A549 (cell line): ENCODE results near the gene VPS13D. TPM values are rescaled to one million over a fixed set of nuclear protein-coding genes. Genes with fewer than 3 reads are reported as not detected.

ENCODE experiments used
- ATAC-seq, 2 experiments: fragments of 200-7000 bp in 1 of 2; fragments of >200 bp in 1 of 2; cut with Nextera tagmentation in 1 of 2; cut with Tn5 transposase in 1 of 2; 3 replicates each; pipeline versions ENCODE4 v1.8.0 to v1.9.1; 2018 to 2020; ENCODE audit warnings: mild to moderate bottlenecking in 1 of 2, moderate library complexity in 1 of 2
- CTCF ChIA-PET: fragments of 300-600 bp; sonication (Branson Sonifier 250); formaldehyde crosslinking; extraction: SDS; loops from one replicate; lab custom pipeline; 2021; ENCODE audit warnings: antibody characterized with exemption, inconsistent platforms; lab: Yijun Ruan, JAX
- POLR2A ChIA-PET: fragments of 350-600 bp; formaldehyde crosslinking; extraction: SDS; loops from one replicate; lab custom pipeline; 2021; ENCODE audit warnings: antibody characterized with exemption, inconsistent platforms; lab: Yijun Ruan, JAX
- DNase-seq, 2 experiments: peaks; one replicate each; pipeline versions ENCODE4 v3.0.0 to v3.0.0-alpha.2; 2011 to 2016; ENCODE audit warnings: low read depth in 1 of 2, low spot score in 1 of 2
- FAIRE-seq: peaks from 2 replicates; lab custom pipeline; 2011; peaks lifted over from hg19 to GRCh38; lab: Jason Lieb, UNC
- H3K27ac ChIP-seq, 2 experiments: fragments of >200 bp; sonication (Bioruptor Twin); formaldehyde crosslinking; 3 replicates each; pipeline ENCODE4 v1.5.1; 2016 to 2017
- H3K4me1 ChIP-seq: fragments of >200 bp; sonication (Bioruptor Twin); formaldehyde crosslinking; 3 replicates; pipeline ENCODE4 v1.6.1; 2016
- H3K4me2 ChIP-seq: fragments of >200 bp; sonication (Bioruptor Twin); formaldehyde crosslinking; 3 replicates; pipeline ENCODE4 v1.6.1; 2016
- H3K4me3 ChIP-seq: fragments of >200 bp; sonication (Bioruptor Twin); formaldehyde crosslinking; 3 replicates; pipeline ENCODE4 v1.5.1; 2016
- H3K9me3 ChIP-seq: fragments of >200 bp; sonication (Bioruptor Twin); formaldehyde crosslinking; 3 replicates; pipeline ENCODE4 v1.6.1; 2016
- CBX2 ChIP-seq: fragments of 200-600 bp; sonication (generic); IDR thresholded peaks from 2 replicates; pipeline ENCODE4 v1.6.1; 2016; ENCODE audit warnings: low read depth, mild to moderate bottlenecking, borderline replicate concordance
- CEBPB ChIP-seq, 2 experiments: fragments of >200 bp in 1 of 2; sonication (Bioruptor Twin) in 1 of 2; formaldehyde crosslinking in 1 of 2; IDR thresholded peaks; 2 replicates each; pipeline ENCODE4 v1.6.1; 2012 to 2016
- EHF ChIP-seq: fragments of 250-450 bp; sonication (Bioruptor Pico); IDR thresholded peaks from 2 replicates; pipeline ENCODE4 v1.5.0; 2020; ENCODE audit warnings: mild to moderate bottlenecking
- EHMT2 ChIP-seq: fragments of 200-600 bp; sonication (generic); IDR thresholded peaks from 2 replicates; pipeline ENCODE4 v1.6.1; 2016; ENCODE audit warnings: antibody characterized with exemption, low read depth, mild to moderate bottlenecking, moderate library complexity
- FOSL2 ChIP-seq, 2 experiments: fragments of 450-650 bp in 1 of 2; fragments of >200 bp in 1 of 2; sonication (Bioruptor Twin) in 1 of 2; formaldehyde crosslinking; IDR thresholded peaks; 2 replicates each; pipeline versions ENCODE4 v1.5.0 to v1.6.1; 2016 to 2020; ENCODE audit warnings: mild to moderate bottlenecking in 1 of 2, moderate library complexity in 1 of 2
- FOXS1 ChIP-seq: fragments of 250-450 bp; sonication (Bioruptor Pico); IDR thresholded peaks from 2 replicates; pipeline ENCODE4 v1.5.0; 2020; ENCODE audit warnings: mild to moderate bottlenecking, moderate library complexity
- GATA3 ChIP-seq: IDR thresholded peaks from 2 replicates; pipeline ENCODE4 v1.6.1; 2012; ENCODE audit warnings: borderline replicate concordance
- HEYL ChIP-seq: fragments of 250-450 bp; sonication (Bioruptor Pico); IDR thresholded peaks from 2 replicates; pipeline ENCODE4 v1.8.0; 2021; ENCODE audit warnings: mild to moderate bottlenecking, moderate library complexity
- HOXA7 ChIP-seq: fragments of 250-450 bp; sonication (Bioruptor Pico); IDR thresholded peaks from 2 replicates; pipeline ENCODE4 v1.5.0; 2020; ENCODE audit warnings: mild to moderate bottlenecking, moderate library complexity
- HOXB13 ChIP-seq: fragments of 250-450 bp; sonication (Bioruptor Pico); IDR thresholded peaks from 2 replicates; pipeline ENCODE4 v1.5.0; 2020; ENCODE audit warnings: low read depth, mild to moderate bottlenecking, moderate library complexity
- JUNB ChIP-seq: fragments of >200 bp; sonication (Bioruptor Twin); formaldehyde crosslinking; IDR thresholded peaks from 2 replicates; pipeline ENCODE4 v1.6.1; 2016
- KDM1A ChIP-seq: fragments of 200-600 bp; sonication (generic); IDR thresholded peaks from 2 replicates; pipeline ENCODE4 v1.6.1; 2016; ENCODE audit warnings: low read depth, mild to moderate bottlenecking
- MAZ ChIP-seq: fragments of 150-350 bp; IDR thresholded peaks from 2 replicates; pipeline ENCODE4 v1.6.1; 2014; ENCODE audit warnings: antibody characterized with exemption, low read depth, low read length, borderline replicate concordance
- MYC ChIP-seq: IDR thresholded peaks from 2 replicates; pipeline ENCODE4 v1.6.1; 2012; ENCODE audit warnings: mild to moderate bottlenecking, inconsistent platforms, low read length, improper control_type of control experiment, borderline replicate concordance
- PHF8 ChIP-seq: fragments of 200-600 bp; sonication (generic); IDR thresholded peaks from 2 replicates; pipeline ENCODE4 v1.6.1; 2016; ENCODE audit warnings: low read depth, mild to moderate bottlenecking, antibody characterized with exemption, moderate library complexity, borderline replicate concordance
- POLR2A ChIP-seq: IDR thresholded peaks from 2 replicates; pipeline ENCODE4 v1.6.1; 2012; ENCODE audit warnings: mild to moderate bottlenecking, low read length
- POLR2AphosphoS2 ChIP-seq: conservative IDR thresholded peaks from 2 replicates; pipeline ENCODE4 v1.6.1; 2012; ENCODE audit warnings: low read length, improper control_type of control experiment, inconsistent platforms
- RCOR1 ChIP-seq: fragments of 150-350 bp; IDR thresholded peaks from 2 replicates; pipeline ENCODE4 v1.6.1; 2014; ENCODE audit warnings: antibody characterized with exemption, low read length, low read depth
- TFCP2L1 ChIP-seq: fragments of 250-450 bp; sonication (Bioruptor Pico); IDR thresholded peaks from 2 replicates; pipeline ENCODE4 v1.5.0; 2021; ENCODE audit warnings: mild to moderate bottlenecking
- TP53 ChIP-seq: fragments of 250-450 bp; sonication (Bioruptor Pico); IDR thresholded peaks from 2 replicates; pipeline ENCODE4 v1.5.0; 2021; ENCODE audit warnings: mild to moderate bottlenecking, moderate library complexity
- ZC3H11A ChIP-seq: fragments of 450-650 bp; IDR thresholded peaks from 2 replicates; pipeline ENCODE4 v1.6.1; 2014; ENCODE audit warnings: antibody characterized with exemption, mild to moderate bottlenecking
- ZNF302 ChIP-seq: fragments of 250-450 bp; sonication (Bioruptor Pico); IDR thresholded peaks from 2 replicates; pipeline ENCODE4 v1.9.0; 2021; ENCODE audit warnings: inconsistent platforms, mild to moderate bottlenecking, moderate library complexity
- WGBS: methylation state at CpG from one replicate; pipeline ENCODE4 v1.1.6; 2017; ENCODE audit errors: missing lambda C conversion rate; 5-methylcytosine and 5-hydroxymethylcytosine counted together
- polyA plus RNA-seq, 4 experiments: library from polyadenylated mRNA; depleted of rRNA in 3 of 4; stranded (reverse); fragments of >200 nt; fragmentation: RNase III in 1 of 4; extraction: RNeasy Plus Mini Kit Qiagen cat#74134 plus additional on column Dnase treatment in 1 of 4; gene quantifications; 2 replicates in 3 of 4; 3 replicates in 1 of 4; pipeline ENCODE4 v1.2.3, GENCODE V29; 2011 to 2017
- TF ChIP-seq, protein P1 (sequence below): fragments of 450-650 bp; IDR thresholded peaks from 2 replicates; pipeline ENCODE4 v1.6.1; 2014; ENCODE audit warnings: antibody characterized with exemption
- TF ChIP-seq, protein P2 (sequence below): fragments of 250-450 bp; sonication (Bioruptor Pico); IDR thresholded peaks from 2 replicates; pipeline ENCODE4 v1.5.0; 2020; ENCODE audit warnings: low read depth, mild to moderate bottlenecking, moderate library complexity
- TF ChIP-seq, protein P3 (sequence below): fragments of 250-450 bp; sonication (Bioruptor Pico); IDR thresholded peaks from 2 replicates; pipeline ENCODE4 v1.5.0; 2021; ENCODE audit warnings: mild to moderate bottlenecking, moderate library complexity, borderline replicate concordance
- TF ChIP-seq, protein P4 (sequence below): IDR thresholded peaks from 2 replicates; pipeline ENCODE4 v1.6.1; 2012

Gene VPS13D
- polyA plus RNA-seq, 2 of the 4 experiments (the other 2 are of a cell fraction): 5.4 to 15.9 TPM

DNA sequence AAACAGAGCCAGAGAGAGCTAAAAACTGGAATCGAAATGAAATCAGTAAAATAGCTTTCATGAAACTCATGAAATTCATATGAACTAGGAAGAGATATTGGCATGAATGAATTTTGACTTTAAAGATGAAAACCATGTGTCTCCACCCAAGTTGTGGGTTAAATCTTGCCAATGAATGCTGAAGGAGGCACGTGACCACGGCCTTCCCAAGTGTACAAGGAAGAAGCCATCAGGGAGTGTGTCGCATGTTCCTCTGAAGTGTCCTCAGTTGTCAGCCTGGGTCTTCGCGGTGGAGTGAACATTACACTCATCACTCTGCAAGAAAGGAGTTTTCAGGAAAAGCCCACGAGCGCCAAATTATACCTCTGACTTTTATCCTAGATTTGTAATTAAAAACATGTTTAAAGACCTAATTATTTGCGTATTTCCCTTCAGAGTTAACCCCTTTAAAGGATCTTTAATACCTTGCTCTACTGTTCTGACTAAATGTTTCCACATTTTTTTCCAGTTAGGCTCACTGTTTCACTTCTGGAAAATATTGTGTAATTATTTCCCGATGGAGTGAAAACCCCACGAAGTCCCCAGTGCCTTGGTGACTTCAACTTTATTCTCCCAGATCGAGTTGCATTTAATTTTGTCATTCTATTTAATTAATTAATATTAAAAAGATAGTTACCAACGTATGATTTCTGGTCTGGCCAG is 269.9 kb downstream of the VPS13D start:
- H3K4me1 ChIP-seq: no peaks in the 10 kb centered on the region
- CTCF ChIA-PET: interaction anchor here (1.0 kb wide), 1 partner anchor 11 kb away, joined by 3 read pairs; no protein-coding TSS in a partner anchor
- no peak for TF ChIP-seq POLR2A
- TF ChIP-seq RCOR1: no peak
- no peak for TF ChIP-seq FOXS1
- TF ChIP-seq ZC3H11A: no peak
- no peak for TF ChIP-seq KDM1A
- no peak for TF ChIP-seq EHMT2
- TF ChIP-seq TFCP2L1 (CRISPR knock-in tag): no peak
- TF ChIP-seq, protein P1, sequence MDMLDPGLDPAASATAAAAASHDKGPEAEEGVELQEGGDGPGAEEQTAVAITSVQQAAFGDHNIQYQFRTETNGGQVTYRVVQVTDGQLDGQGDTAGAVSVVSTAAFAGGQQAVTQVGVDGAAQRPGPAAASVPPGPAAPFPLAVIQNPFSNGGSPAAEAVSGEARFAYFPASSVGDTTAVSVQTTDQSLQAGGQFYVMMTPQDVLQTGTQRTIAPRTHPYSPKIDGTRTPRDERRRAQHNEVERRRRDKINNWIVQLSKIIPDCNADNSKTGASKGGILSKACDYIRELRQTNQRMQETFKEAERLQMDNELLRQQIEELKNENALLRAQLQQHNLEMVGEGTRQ: no peak
- TF ChIP-seq FOSL2 (IDR thresholded peaks at IDR 0.05): no peak
- TF ChIP-seq FOSL2 (CRISPR knock-in tag; IDR thresholded peaks at IDR 0.05): no peak
- no peak for TF ChIP-seq GATA3
- TF ChIP-seq JUNB: no peak
- TF ChIP-seq POLR2AphosphoS2: no peak
- TF ChIP-seq ZNF302: no peak
- TF ChIP-seq PHF8: no peak
- TF ChIP-seq MAZ: no peak
- DNase-seq (no peak), FAIRE-seq (no peak), ATAC-seq (no peak)
- 89% methylated on average over 13 of the region's 13 CpGs for WGBS
- no peak overlapping the region for H3K4me3 ChIP-seq
- H3K27ac ChIP-seq: no peak overlapping the region
- no peak overlapping the region for H3K4me2 ChIP-seq
- POLR2A ChIA-PET: no interaction called here
- H3K9me3 ChIP-seq: no peaks in the 10 kb centered on the region

DNA sequence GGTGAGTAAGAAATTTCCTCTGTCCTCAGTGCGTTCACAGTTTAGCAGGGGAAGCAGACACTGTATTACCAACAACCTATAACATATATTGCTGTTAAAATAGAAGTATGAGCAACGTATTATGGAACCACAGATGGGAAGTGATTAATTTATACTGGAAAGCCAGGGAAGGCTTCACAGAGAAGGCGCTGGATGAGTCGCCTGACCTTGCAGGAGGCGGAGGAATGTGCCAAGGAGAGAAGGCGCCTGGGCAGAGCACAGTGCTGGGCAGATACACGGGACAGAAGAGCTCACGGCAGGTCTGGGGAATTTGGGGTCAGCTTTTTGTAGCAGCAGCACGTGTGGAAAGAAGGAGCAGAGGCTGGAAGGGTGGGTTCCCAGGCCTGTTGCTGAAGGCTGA is 271.8 kb downstream of the VPS13D start:
- ChIA-PET POLR2A (no interaction called here), CTCF (interaction anchor here (0.6 to 1.0 kb wide), 2 partner anchors 13 to 16 kb away, joined by 3 to 4 read pairs; no protein-coding TSS in a partner anchor)
- no peak for ATAC-seq
- WGBS: 91% methylated on average over 9 of the region's 9 CpGs
- Histone ChIP-seq H3K4me3 (no peak overlapping the region), H3K27ac (peak overlapping the region in 1 of 2 experiments; percentile 40; a peak in 2 of 6 replicates), H3K4me1 (no peaks in the 10 kb centered on the region), H3K9me3 (no peaks in the 10 kb centered on the region), H3K4me2 (no peak overlapping the region)
- no peak for TF ChIP-seq HEYL (CRISPR knock-in tag)
- TF ChIP-seq, protein P2, sequence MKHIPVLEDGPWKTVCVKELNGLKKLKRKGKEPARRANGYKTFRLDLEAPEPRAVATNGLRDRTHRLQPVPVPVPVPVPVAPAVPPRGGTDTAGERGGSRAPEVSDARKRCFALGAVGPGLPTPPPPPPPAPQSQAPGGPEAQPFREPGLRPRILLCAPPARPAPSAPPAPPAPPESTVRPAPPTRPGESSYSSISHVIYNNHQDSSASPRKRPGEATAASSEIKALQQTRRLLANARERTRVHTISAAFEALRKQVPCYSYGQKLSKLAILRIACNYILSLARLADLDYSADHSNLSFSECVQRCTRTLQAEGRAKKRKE (CRISPR knock-in tag): no peak
- no peak for TF ChIP-seq HOXA7 (CRISPR knock-in tag)
- no peak for TF ChIP-seq HOXB13 (CRISPR knock-in tag)
- TF ChIP-seq, protein P3, sequence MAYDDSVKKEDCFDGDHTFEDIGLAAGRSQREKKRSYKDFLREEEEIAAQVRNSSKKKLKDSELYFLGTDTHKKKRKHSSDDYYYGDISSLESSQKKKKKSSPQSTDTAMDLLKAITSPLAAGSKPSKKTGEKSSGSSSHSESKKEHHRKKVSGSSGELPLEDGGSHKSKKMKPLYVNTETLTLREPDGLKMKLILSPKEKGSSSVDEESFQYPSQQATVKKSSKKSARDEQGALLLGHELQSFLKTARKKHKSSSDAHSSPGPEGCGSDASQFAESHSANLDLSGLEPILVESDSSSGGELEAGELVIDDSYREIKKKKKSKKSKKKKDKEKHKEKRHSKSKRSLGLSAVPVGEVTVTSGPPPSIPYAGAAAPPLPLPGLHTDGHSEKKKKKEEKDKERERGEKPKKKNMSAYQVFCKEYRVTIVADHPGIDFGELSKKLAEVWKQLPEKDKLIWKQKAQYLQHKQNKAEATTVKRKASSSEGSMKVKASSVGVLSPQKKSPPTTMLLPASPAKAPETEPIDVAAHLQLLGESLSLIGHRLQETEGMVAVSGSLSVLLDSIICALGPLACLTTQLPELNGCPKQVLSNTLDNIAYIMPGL (CRISPR knock-in tag): no peak
- TF ChIP-seq, protein P4, sequence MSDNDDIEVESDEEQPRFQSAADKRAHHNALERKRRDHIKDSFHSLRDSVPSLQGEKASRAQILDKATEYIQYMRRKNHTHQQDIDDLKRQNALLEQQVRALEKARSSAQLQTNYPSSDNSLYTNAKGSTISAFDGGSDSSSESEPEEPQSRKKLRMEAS: no peak
- TF ChIP-seq GATA3: no peak
- no peak for TF ChIP-seq CBX2
- TF ChIP-seq EHF (CRISPR knock-in tag): no peak
- no peak for TF ChIP-seq MYC
- TF ChIP-seq TP53 (CRISPR knock-in tag): no peak
- TF ChIP-seq CEBPB (IDR thresholded peaks at IDR 0.05): no peak
- FAIRE-seq: no peak
- no peak for DNase-seq
